SK-N-SH (cell line): ENCODE results near the gene TMED9. TPM values are rescaled to one million over a fixed set of nuclear protein-coding genes. Genes with fewer than 3 reads are reported as not detected.

Experiments
- CTCF ChIA-PET: fragments of 300-600, 350-600 bp; formaldehyde crosslinking; extraction: SDS; loops from one replicate; lab custom pipeline; 2021; lab: Yijun Ruan, JAX
- POLR2A ChIA-PET: fragments of 350-600 bp; sonication (Branson Sonifier 250); formaldehyde crosslinking; extraction: SDS; loops from one replicate; lab custom pipeline; 2020; ENCODE audit warnings: antibody characterized with exemption, inconsistent platforms; lab: Yijun Ruan, JAX
- DNase-seq: peaks from one replicate; pipeline ENCODE4 v3.0.0; 2012
- H2AFZ ChIP-seq: fragments of 200-600 bp; sonication (generic); 2 replicates; pipeline ENCODE4 v1.8.1; 2016; ENCODE audit warnings: antibody characterized with exemption, mild to moderate bottlenecking, low read depth
- H3F3A ChIP-seq: fragments of 200-600 bp; sonication (generic); replicated peaks from 2 replicates; pipeline ENCODE3; 2016; ENCODE audit warnings: antibody characterized with exemption, mild to moderate bottlenecking; ENCODE audit not compliant: insufficient read depth
- H3K27ac ChIP-seq, 2 experiments: fragments of 200-500 bp in 1 of 2; fragments of 200-600 bp in 1 of 2; sonication (Bioruptor generic) in 1 of 2; sonication (generic), shearing (Covaris generic) in 1 of 2; 2 replicates each; pipeline versions ENCODE4 v1.5.1 to v1.6.1; 2014 to 2016; ENCODE audit warnings: low read depth in 2 of 2, inconsistent platforms in 1 of 2, low read length in 1 of 2, mild to moderate bottlenecking in 1 of 2, mixed read lengths in 1 of 2
- H3K27me3 ChIP-seq: fragments of 200-600 bp; sonication (generic), shearing (Covaris generic); 2 replicates; pipeline ENCODE4 v1.6.1; 2016; ENCODE audit warnings: mixed run types; ENCODE audit not compliant: insufficient read depth
- H3K36me3 ChIP-seq, 2 experiments: fragments of 200-500 bp in 1 of 2; fragments of 200-600 bp in 1 of 2; sonication (Bioruptor generic) in 1 of 2; sonication (generic) in 1 of 2; replicated peaks in 1 of 2; 2 replicates each; pipeline versions ENCODE3 to v1.5.1; 2014 to 2016; ENCODE audit warnings: low read length in 1 of 2, mild to moderate bottlenecking in 1 of 2; ENCODE audit not compliant: insufficient read depth in 2 of 2, control insufficient read depth in 1 of 2
- H3K4me1 ChIP-seq, 2 experiments: fragments of 200-500 bp in 1 of 2; fragments of 200-600 bp in 1 of 2; sonication (Bioruptor generic) in 1 of 2; sonication (generic), shearing (Covaris generic) in 1 of 2; 2 replicates each; pipeline versions ENCODE4 v1.5.1 to v1.6.1; 2014 to 2016; ENCODE audit warnings: low read depth in 1 of 2, low read length in 1 of 2, mixed run types in 1 of 2; ENCODE audit not compliant: insufficient read depth in 2 of 2, control insufficient read depth in 1 of 2
- H3K4me2 ChIP-seq: fragments of 200-600 bp; sonication (generic), shearing (Covaris generic); 2 replicates; pipeline ENCODE4 v1.6.1; 2017; ENCODE audit warnings: mixed run types
- H3K4me3 ChIP-seq, 2 experiments: fragments of 200-500 bp in 1 of 2; fragments of 200-600 bp in 1 of 2; sonication (Bioruptor generic) in 1 of 2; sonication (generic), shearing (Covaris generic) in 1 of 2; 2 replicates each; pipeline versions ENCODE4 v1.5.1 to v1.8.1; 2014 to 2016; ENCODE audit warnings: low read depth in 2 of 2, inconsistent platforms in 1 of 2, low read length in 1 of 2, mild to moderate bottlenecking in 1 of 2, mixed read lengths in 1 of 2, moderate library complexity in 1 of 2
- H3K79me2 ChIP-seq: fragments of 200-600 bp; sonication (generic); 2 replicates; pipeline ENCODE4 v1.8.1; 2017; ENCODE audit warnings: mild to moderate bottlenecking; ENCODE audit not compliant: insufficient read depth
- H3K9ac ChIP-seq: fragments of 200-600 bp; sonication (generic); 2 replicates; pipeline ENCODE4 v1.6.1; 2017; ENCODE audit warnings: mixed run types
- H3K9me2 ChIP-seq: fragments of 200-600 bp; sonication (generic); 2 replicates; pipeline ENCODE4 v1.6.1; 2017; ENCODE audit warnings: mixed run types
- H3K9me3 ChIP-seq: fragments of 200-600 bp; sonication (generic); 2 replicates; pipeline ENCODE4 v1.6.1; 2017; ENCODE audit warnings: mixed run types, mild to moderate bottlenecking, moderate library complexity
- H4K20me1 ChIP-seq: fragments of 200-600 bp; sonication (generic); 2 replicates; pipeline ENCODE4 v1.6.1; 2017; ENCODE audit warnings: mild to moderate bottlenecking, mixed run types; ENCODE audit not compliant: insufficient read depth
- CHD2 ChIP-seq: fragments of 150-350 bp; IDR thresholded peaks from 2 replicates; pipeline ENCODE4 v1.6.1; 2018; ENCODE audit warnings: low read length; ENCODE audit not compliant: partially characterized antibody
- EP300 ChIP-seq, 2 experiments: IDR thresholded peaks; 2 replicates each; pipeline versions ENCODE4 v1.4.0 to v1.6.1; 2012; ENCODE audit warnings: borderline replicate concordance in 1 of 2, low read depth in 1 of 2, low read length in 1 of 2
- EZH2phosphoT487 ChIP-seq: fragments of 200-600 bp; sonication (generic); IDR thresholded peaks from 2 replicates; pipeline ENCODE4 v1.6.1; 2017; ENCODE audit warnings: low read depth, mixed run types, mild to moderate bottlenecking, antibody characterized with exemption, moderate library complexity, borderline replicate concordance
- FOSL2 ChIP-seq: IDR thresholded peaks from 2 replicates; pipeline ENCODE4 v1.4.0; 2012; ENCODE audit warnings: low read depth, mild to moderate bottlenecking, moderate library complexity, borderline replicate concordance
- FOXJ3 ChIP-seq: sonication (generic); formaldehyde crosslinking; IDR thresholded peaks from 2 replicates; pipeline ENCODE4 v1.5.1; 2020; ENCODE audit warnings: mild to moderate bottlenecking, missing genetic modification reagents
- FOXM1 ChIP-seq: IDR thresholded peaks from 2 replicates; pipeline ENCODE4 v1.4.0; 2012; ENCODE audit warnings: low read depth, mild to moderate bottlenecking
- GABPA ChIP-seq: IDR thresholded peaks from 2 replicates; pipeline ENCODE4 v1.4.0; 2012; ENCODE audit warnings: low read depth, mild to moderate bottlenecking
- GATA2 ChIP-seq: sonication (generic); formaldehyde crosslinking; IDR thresholded peaks from 2 replicates; pipeline ENCODE4 v1.5.0; 2020; ENCODE audit warnings: mild to moderate bottlenecking, missing genetic modification reagents
- JUND ChIP-seq: IDR thresholded peaks from 2 replicates; pipeline ENCODE4 v1.4.0; 2012
- MEF2A ChIP-seq: IDR thresholded peaks from 2 replicates; pipeline ENCODE4 v1.4.0; 2012; ENCODE audit warnings: low read depth, borderline replicate concordance
- MXI1 ChIP-seq: IDR thresholded peaks from 2 replicates; pipeline ENCODE4 v1.6.1; 2012; ENCODE audit warnings: mild to moderate bottlenecking, low read depth, low read length, improper control_type of control experiment
- NRF1 ChIP-seq: IDR thresholded peaks from 2 replicates; pipeline ENCODE4 v1.6.1; 2012; ENCODE audit warnings: low read depth, mild to moderate bottlenecking, low read length
- POLR2AphosphoS5 ChIP-seq: IDR thresholded peaks from 2 replicates; pipeline ENCODE4 v1.6.1; 2012; ENCODE audit warnings: low read depth, low read length
- RAD21 ChIP-seq: IDR thresholded peaks from 2 replicates; pipeline ENCODE4 v1.6.1; 2012; ENCODE audit warnings: mild to moderate bottlenecking, low read length
- REST ChIP-seq: IDR thresholded peaks from 2 replicates; pipeline ENCODE4 v1.6.1; 2012; ENCODE audit warnings: mild to moderate bottlenecking, low read depth, low read length, moderate library complexity
- RFX5 ChIP-seq: IDR thresholded peaks from 2 replicates; pipeline ENCODE4 v1.6.1; 2012; ENCODE audit warnings: mild to moderate bottlenecking, improper control_type of control experiment, low read length
- SMC3 ChIP-seq: IDR thresholded peaks from 2 replicates; pipeline ENCODE4 v1.6.1; 2012; ENCODE audit warnings: low read depth, low read length, improper control_type of control experiment
- TCF12 ChIP-seq: IDR thresholded peaks from 2 replicates; pipeline ENCODE4 v1.4.0; 2012
- USF1 ChIP-seq: IDR thresholded peaks from 2 replicates; pipeline ENCODE4 v1.4.0; 2012; ENCODE audit warnings: low read depth, borderline replicate concordance
- YY1 ChIP-seq: IDR thresholded peaks from 2 replicates; pipeline ENCODE4 v1.4.0; 2012; ENCODE audit warnings: low read depth, mild to moderate bottlenecking
- WGBS: methylation state at CpG from one replicate; pipeline ENCODE4 v1.1.6; 2017; ENCODE audit warnings: low lambda C conversion rate; 5-methylcytosine and 5-hydroxymethylcytosine counted together
- polyA plus RNA-seq, 3 experiments: library from polyadenylated mRNA; depleted of rRNA; stranded (reverse); fragments of >200 nt; gene quantifications; 2 replicates each; pipeline ENCODE4 v1.2.3, GENCODE V29; 2012
- TF ChIP-seq, protein P1 (sequence below): fragments of 200-600 bp; sonication (generic); IDR thresholded peaks from 2 replicates; pipeline ENCODE4 v1.6.1; 2017; ENCODE audit warnings: antibody characterized with exemption, mild to moderate bottlenecking, moderate library complexity

TMED9 gene
- polyA plus RNA-seq, 1 of the 3 experiments (the other 2 are of a cell fraction): 264 TPM

GRCh38 chr5:177609076-177610059 is 17.4 kb downstream of the TMED9 start:
- H4K20me1 ChIP-seq: no peaks in the 10 kb centered on the region
- H3K4me3 ChIP-seq: no peak overlapping the region
- TF ChIP-seq EP300 (IDR thresholded peaks at IDR 0.05; ENCODE audit: borderline replicate concordance in 1 of 2, low read depth in 1 of 2, low read length in 1 of 2) (no peak), EZH2phosphoT487 (no peak), YY1 (no peak), FOXJ3 (CRISPR knock-in tag) (no peak), MXI1 (no peak), POLR2AphosphoS5 (no peak), NRF1 (no peak), RFX5 (no peak)
- ChIA-PET POLR2A (no interaction called here), CTCF (interaction anchor here (0.7 to 2.2 kb wide), 2 partner anchors 10 to 22 kb away, joined by 3 to 11 read pairs; partner anchors contain the start of gene B4GALT7)
- no peaks in the 10 kb centered on the region for H3K79me2 ChIP-seq
- H3K27ac ChIP-seq: no peak overlapping the region
- H3K4me2 ChIP-seq: no peak overlapping the region
- H3F3A ChIP-seq: no peaks in the 10 kb centered on the region
- no peak for DNase-seq
- no peak overlapping the region for H2AFZ ChIP-seq
- no peak overlapping the region for H3K9ac ChIP-seq
- peaks cover 0 to 22% of the 10 kb centered on the region in 2 experiments for H3K36me3 ChIP-seq
- H3K4me1 ChIP-seq: peaks cover 0 to 10% of the 10 kb centered on the region in 2 experiments; a peak in 1 of 4 replicates
- no peaks in the 10 kb centered on the region for H3K9me2 ChIP-seq
- H3K27me3 ChIP-seq: no peaks in the 10 kb centered on the region
- no peaks in the 10 kb centered on the region for H3K9me3 ChIP-seq
- WGBS: 91% methylated on average over 7 of the region's 21 CpGs

DNA sequence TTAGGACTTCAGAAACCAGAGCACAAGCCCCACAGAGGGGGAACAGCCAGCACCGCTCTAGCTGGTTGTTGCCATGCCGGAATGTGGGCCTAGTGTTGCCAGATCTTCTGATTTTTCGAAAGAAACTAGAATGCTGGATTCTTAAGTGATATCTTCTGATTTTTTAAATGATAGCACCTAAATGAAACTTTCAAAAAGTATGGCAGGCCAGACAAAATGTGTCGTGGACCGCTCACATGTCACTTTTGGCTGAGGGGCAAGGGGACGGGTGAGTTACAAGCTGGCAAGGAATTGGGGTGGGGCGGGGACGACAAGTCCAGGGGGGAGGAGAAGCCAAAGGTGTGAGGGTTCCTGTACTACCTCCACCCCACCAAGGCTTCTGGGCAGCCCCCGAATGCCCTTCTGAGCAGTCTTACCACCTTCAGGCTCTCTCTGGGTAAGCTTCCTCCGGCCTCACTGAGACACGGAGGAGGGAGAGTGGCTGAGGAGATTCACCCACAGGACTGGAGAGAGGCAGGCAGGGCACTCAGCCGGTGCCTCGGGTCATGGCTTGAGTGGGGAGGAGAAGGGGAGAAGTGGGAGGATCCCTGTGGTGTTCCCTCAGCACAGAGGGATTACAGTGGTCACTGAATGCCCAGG is 18.2 kb downstream of the TMED9 start:
- no peaks in the 10 kb centered on the region for H3K9me2 ChIP-seq
- no peaks in the 10 kb centered on the region for H3K79me2 ChIP-seq
- no peak overlapping the region for H3K27ac ChIP-seq
- DNase-seq: no peak
- H2AFZ ChIP-seq: no peak overlapping the region
- no peaks in the 10 kb centered on the region for H3K9me3 ChIP-seq
- H3K4me1 ChIP-seq: peaks cover 0 to 10% of the 10 kb centered on the region in 2 experiments; a peak in 1 of 4 replicates
- H3K27me3 ChIP-seq: no peaks in the 10 kb centered on the region
- no peak overlapping the region for H3K4me3 ChIP-seq
- H3K36me3 ChIP-seq: peaks cover 4 to 22% of the 10 kb centered on the region in 2 experiments
- no peak overlapping the region for H3K9ac ChIP-seq
- POLR2A ChIA-PET: no interaction called here
- no peak overlapping the region for H3K4me2 ChIP-seq
- 91% methylated on average over 10 of the region's 13 CpGs for WGBS
- CTCF ChIA-PET: no interaction called here
- peaks cover 8% of the 10 kb centered on the region for H3F3A ChIP-seq
- no peaks in the 10 kb centered on the region for H4K20me1 ChIP-seq
- TF ChIP-seq RFX5 (no peak), GATA2 (no peak), FOSL2 (no peak), GABPA (no peak), FOXM1 (no peak), JUND (no peak), RAD21 (no peak), CHD2 (no peak), TCF12 (no peak), SMC3 (no peak), MEF2A (no peak), USF1 (no peak), REST (no peak)
- TF ChIP-seq, protein P1, sequence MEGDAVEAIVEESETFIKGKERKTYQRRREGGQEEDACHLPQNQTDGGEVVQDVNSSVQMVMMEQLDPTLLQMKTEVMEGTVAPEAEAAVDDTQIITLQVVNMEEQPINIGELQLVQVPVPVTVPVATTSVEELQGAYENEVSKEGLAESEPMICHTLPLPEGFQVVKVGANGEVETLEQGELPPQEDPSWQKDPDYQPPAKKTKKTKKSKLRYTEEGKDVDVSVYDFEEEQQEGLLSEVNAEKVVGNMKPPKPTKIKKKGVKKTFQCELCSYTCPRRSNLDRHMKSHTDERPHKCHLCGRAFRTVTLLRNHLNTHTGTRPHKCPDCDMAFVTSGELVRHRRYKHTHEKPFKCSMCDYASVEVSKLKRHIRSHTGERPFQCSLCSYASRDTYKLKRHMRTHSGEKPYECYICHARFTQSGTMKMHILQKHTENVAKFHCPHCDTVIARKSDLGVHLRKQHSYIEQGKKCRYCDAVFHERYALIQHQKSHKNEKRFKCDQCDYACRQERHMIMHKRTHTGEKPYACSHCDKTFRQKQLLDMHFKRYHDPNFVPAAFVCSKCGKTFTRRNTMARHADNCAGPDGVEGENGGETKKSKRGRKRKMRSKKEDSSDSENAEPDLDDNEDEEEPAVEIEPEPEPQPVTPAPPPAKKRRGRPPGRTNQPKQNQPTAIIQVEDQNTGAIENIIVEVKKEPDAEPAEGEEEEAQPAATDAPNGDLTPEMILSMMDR: no peak
